NT2/D1 (cell line): ENCODE measurements around the gene EFCAB6.

Source experiments
- SUZ12 ChIP-seq: IDR thresholded peaks from 2 replicates; pipeline ENCODE4 v1.6.1; 2011; ENCODE audit not compliant: insufficient read length, insufficient read depth; ENCODE audit errors: extremely low read depth
- YY1 ChIP-seq: IDR thresholded peaks from 2 replicates; pipeline ENCODE4 v1.6.1; 2011; ENCODE audit not compliant: insufficient read length, insufficient read depth
- ZNF274 ChIP-seq: IDR thresholded peaks from 2 replicates; pipeline ENCODE4 v1.6.1; 2011; ENCODE audit warnings: mild to moderate bottlenecking, low read depth, low read length

- no peak for TF ChIP-seq ZNF274
- no peak for TF ChIP-seq YY1
- TF ChIP-seq SUZ12, result no peak
Observed at GRCh38 chr22:43583501-43583900, 228.6 kb downstream of the EFCAB6 start.
